Mesenchymal stem cell (in vitro differentiated cells and primary cell): ENCODE data around the gene RPS6KA2.
A peak's percentile ranks its signal among the peaks of the same experiment; 100 is the strongest.
"Not testable (repeated sequence)": the region's sequence is repeated elsewhere in the genome, so short reads cannot be mapped to it uniquely, and the experiment has no call there.

ENCODE experiments used
- DNase-seq: peaks from one replicate; pipeline ENCODE4 v3.0.0-alpha.2; 2013
- H2AFZ ChIP-seq: one replicate; pipeline ENCODE4 v1.6.1; 2013; ENCODE audit warnings: low read depth, mild to moderate bottlenecking, control low read depth, inconsistent platforms, low read length, moderate library complexity
- H2AK5ac ChIP-seq: 2 replicates; pipeline ENCODE4 v1.6.1; 2013; ENCODE audit warnings: low read length, moderate library complexity, mild to moderate bottlenecking, inconsistent platforms; ENCODE audit not compliant: severe bottlenecking
- H2BK120ac ChIP-seq: one replicate; pipeline ENCODE4 v1.6.1; 2013; ENCODE audit warnings: low read depth, mild to moderate bottlenecking, inconsistent platforms, low read length, moderate library complexity
- H2BK12ac ChIP-seq, 2 experiments: one replicate each; pipeline ENCODE4 v1.6.1; 2013; ENCODE audit warnings: inconsistent platforms in 2 of 2, low read length in 2 of 2, mild to moderate bottlenecking in 2 of 2, moderate library complexity in 2 of 2, control low read depth in 1 of 2
- H2BK15ac ChIP-seq: one replicate; pipeline ENCODE4 v1.6.1; 2013; ENCODE audit warnings: mild to moderate bottlenecking, low read depth, inconsistent platforms; ENCODE audit not compliant: poor library complexity, severe bottlenecking
- H2BK5ac ChIP-seq: 2 replicates; pipeline ENCODE4 v1.6.1; 2013; ENCODE audit warnings: low read depth, mild to moderate bottlenecking, low read length, control low read depth, inconsistent platforms; ENCODE audit not compliant: poor library complexity, severe bottlenecking
- H3K14ac ChIP-seq, 2 experiments: one replicate each; pipeline ENCODE4 v1.6.1; 2013; ENCODE audit warnings: inconsistent platforms in 2 of 2, low read length in 2 of 2, control low read depth in 1 of 2, mild to moderate bottlenecking in 1 of 2, moderate library complexity in 1 of 2
- H3K18ac ChIP-seq, 2 experiments: one replicate each; pipeline ENCODE4 v1.6.1; 2013; ENCODE audit warnings: inconsistent platforms in 2 of 2, low read length in 2 of 2, control low read depth in 1 of 2, low read depth in 1 of 2, mild to moderate bottlenecking in 1 of 2
- H3K23ac ChIP-seq, 2 experiments: one replicate each; pipeline ENCODE4 v1.6.1; 2013; ENCODE audit warnings: inconsistent platforms in 2 of 2, low read length in 2 of 2, mild to moderate bottlenecking in 2 of 2, moderate library complexity in 2 of 2, control low read depth in 1 of 2
- H3K27ac ChIP-seq: 2 replicates; pipeline ENCODE4 v1.5.1; 2013; ENCODE audit warnings: mild to moderate bottlenecking, moderate library complexity, low read length, control low read depth, inconsistent platforms; ENCODE audit not compliant: poor library complexity, severe bottlenecking
- H3K27me3 ChIP-seq, 2 experiments: 2 replicates each; pipeline versions ENCODE4 v1.6.1 to v1.7.0; 2013; ENCODE audit warnings: low read length in 2 of 2, mild to moderate bottlenecking in 2 of 2, moderate library complexity in 2 of 2, control low read depth in 1 of 2, inconsistent platforms in 1 of 2; ENCODE audit not compliant: control insufficient read depth in 1 of 2, insufficient read depth in 1 of 2
- H3K36me3 ChIP-seq, 2 experiments: 2 replicates each; pipeline versions ENCODE4 v1.6.1 to v1.7.0; 2013; ENCODE audit warnings: low read length in 2 of 2, control low read depth in 1 of 2, inconsistent platforms in 1 of 2, low read depth in 1 of 2, mild to moderate bottlenecking in 1 of 2; ENCODE audit not compliant: insufficient read depth in 2 of 2, control insufficient read depth in 1 of 2
- H3K4ac ChIP-seq, 2 experiments: one replicate each; pipeline ENCODE4 v1.6.1; 2013; ENCODE audit warnings: inconsistent platforms in 2 of 2, low read length in 2 of 2, mild to moderate bottlenecking in 2 of 2, moderate library complexity in 2 of 2, control low read depth in 1 of 2, low read depth in 1 of 2
- H3K4me1 ChIP-seq: 2 replicates; pipeline ENCODE4 v1.6.1; 2013; ENCODE audit warnings: low read depth, low read length, control low read depth; ENCODE audit not compliant: control insufficient read depth, insufficient read depth
- H3K4me2 ChIP-seq: 2 replicates; pipeline ENCODE4 v1.6.1; 2013; ENCODE audit warnings: low read length, mild to moderate bottlenecking, inconsistent platforms; ENCODE audit not compliant: poor library complexity, severe bottlenecking
- H3K4me3 ChIP-seq, 2 experiments: 2 replicates each; pipeline versions ENCODE4 v1.5.1 to v1.7.0; 2013; ENCODE audit warnings: low read length in 2 of 2, mild to moderate bottlenecking in 2 of 2, control low read depth in 1 of 2, low read depth in 1 of 2; ENCODE audit not compliant: insufficient read depth in 1 of 2
- H3K79me1 ChIP-seq: replicated peaks from 2 replicates; pipeline ENCODE4 v1.6.1; 2013; ENCODE audit warnings: mild to moderate bottlenecking, control low read depth, low read length, inconsistent platforms; ENCODE audit not compliant: poor library complexity, severe bottlenecking
- H3K9ac ChIP-seq: 2 replicates; pipeline ENCODE4 v1.7.0; 2013; ENCODE audit warnings: mild to moderate bottlenecking, low read length, moderate library complexity
- H3K9me3 ChIP-seq: 2 replicates; pipeline ENCODE4 v1.7.0; 2013; ENCODE audit warnings: mild to moderate bottlenecking, low read length; ENCODE audit not compliant: control insufficient read depth
- H4K8ac ChIP-seq: one replicate; pipeline ENCODE4 v1.6.1; 2013; ENCODE audit warnings: inconsistent platforms, mild to moderate bottlenecking, low read length, moderate library complexity
- H4K91ac ChIP-seq: one replicate; pipeline ENCODE4 v1.6.1; 2013; ENCODE audit warnings: mild to moderate bottlenecking, low read length, inconsistent platforms
- WGBS: methylation state at CpG from one replicate; pipeline ENCODE4 v1.1.7; 2013; ENCODE audit warnings: mixed read lengths; 5-methylcytosine and 5-hydroxymethylcytosine counted together

The RPS6KA2 gene

DNA sequence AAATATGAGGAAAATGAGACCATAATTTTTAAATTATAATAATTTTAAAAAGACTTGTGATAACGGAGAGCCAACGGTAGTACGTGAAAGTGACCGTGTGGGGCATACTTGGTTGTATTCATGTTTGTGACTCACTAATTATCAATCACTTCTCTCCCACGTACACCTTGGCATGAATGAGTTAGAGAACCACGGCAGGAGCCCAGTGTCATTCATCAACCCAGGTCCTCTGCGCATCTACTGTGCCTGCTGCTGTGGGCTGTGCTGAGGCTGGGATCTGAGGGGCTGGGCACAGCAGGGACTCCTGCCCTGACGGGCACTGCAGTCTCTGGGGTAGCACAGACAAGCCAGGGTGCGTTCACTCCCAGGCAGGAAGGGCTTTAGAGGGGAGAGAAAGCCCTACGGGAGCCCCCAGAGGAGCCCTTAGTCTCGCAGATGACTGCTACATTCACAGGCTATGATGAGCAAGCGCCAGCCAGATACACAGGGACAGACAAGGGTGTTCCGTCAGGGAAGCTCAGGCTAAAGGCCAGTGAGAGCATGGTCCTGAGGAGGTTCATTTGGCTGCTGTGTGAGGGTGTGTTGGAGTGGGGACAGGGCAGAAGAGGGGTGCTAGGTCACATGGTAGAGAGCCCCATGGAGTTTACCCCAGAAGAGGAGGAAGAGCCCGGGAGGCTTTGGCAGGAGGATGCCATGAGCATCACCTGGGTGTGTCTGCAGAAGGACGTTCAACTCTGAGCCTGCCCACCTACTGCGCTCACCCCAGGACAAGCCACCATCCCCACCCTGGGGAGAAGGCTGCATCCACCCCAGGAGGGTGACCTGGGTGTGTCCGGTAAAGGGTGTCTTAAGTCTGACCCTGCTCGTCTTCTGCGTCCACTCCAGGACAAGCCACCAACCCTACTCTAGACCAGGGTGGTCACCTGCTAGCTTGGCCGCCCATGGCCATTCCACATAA lies 8.2 kb upstream of the RPS6KA2 start:
- Histone ChIP-seq H2BK12ac (no peak overlapping the region), H2BK5ac (no peak overlapping the region), H3K4me3 (no peak overlapping the region), H2AK5ac (no peak overlapping the region), H3K36me3 (no peaks in the 10 kb centered on the region), H4K8ac (no peak overlapping the region), H3K27me3 (peaks cover 8 to 31% of the 10 kb centered on the region in 2 experiments), H3K18ac (no peak overlapping the region), H2BK15ac (no peak overlapping the region), H2BK120ac (no peak overlapping the region), H3K4me1 (peaks cover 6% of the 10 kb centered on the region), H3K14ac (no peak overlapping the region), H4K91ac (no peak overlapping the region), H3K9ac (no peak overlapping the region), H3K79me1 (no peaks in the 10 kb centered on the region), H3K4me2 (no peak overlapping the region), H2AFZ (no peak overlapping the region), H3K4ac (no peak overlapping the region), H3K27ac (no peak overlapping the region), H3K9me3 (no peaks in the 10 kb centered on the region), H3K23ac (no peak overlapping the region)
- DNase-seq = no peak
- WGBS = 95% methylated on average over 20 of the region's 20 CpGs

DNA sequence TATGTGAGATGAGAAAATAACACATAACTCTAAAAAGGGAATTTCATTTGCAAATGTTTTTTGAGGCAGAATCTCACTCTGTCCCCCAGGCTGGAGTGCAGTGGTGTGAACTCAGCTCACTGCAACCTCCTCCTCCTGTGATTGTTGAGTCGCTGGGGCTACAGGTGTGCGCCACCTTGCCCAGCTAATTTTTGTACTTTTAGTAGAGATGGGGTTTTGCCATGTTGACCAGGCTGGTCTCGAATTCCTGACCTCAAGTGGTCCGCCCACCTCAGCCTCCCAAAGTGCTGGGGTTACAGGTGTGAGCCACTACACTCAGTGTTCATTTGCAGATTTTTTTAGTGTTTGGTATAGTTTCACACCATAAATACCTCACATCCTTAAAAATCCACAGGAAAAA lies 7.5 kb upstream of the RPS6KA2 start:
- not testable (repeated sequence) for H3K23ac ChIP-seq, H3K4me3 ChIP-seq, H2BK15ac ChIP-seq, H3K4me2 ChIP-seq, H3K9me3 ChIP-seq, H3K4me1 ChIP-seq, H3K9ac ChIP-seq, H2BK5ac ChIP-seq, H4K91ac ChIP-seq, H3K27ac ChIP-seq, H3K18ac ChIP-seq, H2AFZ ChIP-seq, H3K36me3 ChIP-seq, H4K8ac ChIP-seq, H2BK12ac ChIP-seq, H3K14ac ChIP-seq, DNase-seq, H3K79me1 ChIP-seq, H2AK5ac ChIP-seq, H3K4ac ChIP-seq, H2BK120ac ChIP-seq
- peaks cover 7 to 38% of the 10 kb centered on the region in 2 experiments for H3K27me3 ChIP-seq
- WGBS = 100% methylated on average over 2 of the region's 4 CpGs

DNA sequence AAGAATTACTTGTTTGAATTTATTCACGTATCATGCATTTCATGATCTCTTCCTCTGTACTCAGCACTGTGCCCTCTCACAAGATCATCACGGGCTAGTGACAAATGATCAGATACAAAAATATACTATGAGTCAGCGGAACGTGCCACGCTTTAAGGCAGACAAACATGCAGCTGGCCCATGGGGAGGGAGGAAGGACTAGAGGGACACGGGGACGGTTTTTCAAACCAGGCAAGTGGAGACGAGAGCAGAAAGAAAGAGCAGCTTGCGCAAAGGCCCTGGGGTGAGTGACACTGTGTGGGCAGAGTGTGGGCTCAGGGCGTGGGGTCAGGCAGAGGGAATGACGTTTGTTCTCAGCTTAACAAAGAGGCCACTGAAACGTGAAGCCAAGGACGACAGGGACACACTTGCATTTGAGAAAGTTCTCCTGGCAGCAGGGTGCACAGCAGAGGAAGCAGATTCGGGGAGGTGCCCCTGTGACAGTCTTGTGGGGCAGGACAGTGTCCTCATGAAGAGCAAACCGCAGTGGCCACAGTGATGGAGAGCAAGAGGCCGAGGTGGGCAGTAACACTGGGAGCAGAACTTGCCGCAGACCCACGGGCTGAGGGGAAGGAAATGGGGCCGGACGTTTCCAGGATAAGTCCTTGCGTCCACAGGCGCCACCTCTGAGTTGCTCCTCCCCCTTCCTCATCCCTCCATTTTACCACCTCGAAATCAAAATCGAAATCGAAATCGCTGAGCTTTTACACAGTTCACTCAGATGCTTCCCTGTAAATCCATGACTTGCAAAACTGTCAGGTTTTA lies 6.9 kb upstream of the RPS6KA2 start:
- Histone ChIP-seq H3K4me3 (no peak overlapping the region), H3K79me1 (no peaks in the 10 kb centered on the region), H2BK5ac (no peak overlapping the region), H4K8ac (no peak overlapping the region), H3K9me3 (no peaks in the 10 kb centered on the region), H2AFZ (no peak overlapping the region), H3K4me2 (no peak overlapping the region), H3K23ac (peak overlapping the region in 1 of 2 experiments; percentile 85), H2BK120ac (no peak overlapping the region), H2AK5ac (no peak overlapping the region), H3K36me3 (no peaks in the 10 kb centered on the region), H3K4ac (no peak overlapping the region), H3K27me3 (peaks cover under 1 to 40% of the 10 kb centered on the region in 2 experiments), H3K27ac (no peak overlapping the region), H3K14ac (no peak overlapping the region), H2BK15ac (no peak overlapping the region), H4K91ac (peak overlapping the region; percentile 23), H3K9ac (no peak overlapping the region), H2BK12ac (peak overlapping the region in 1 of 2 experiments; percentile 6), H3K18ac (peak overlapping the region in 1 of 2 experiments; percentile 49), H3K4me1 (peaks cover 5% of the 10 kb centered on the region)
- peak; percentile 68 for DNase-seq
- WGBS = 83% methylated on average over 26 of the region's 26 CpGs

DNA sequence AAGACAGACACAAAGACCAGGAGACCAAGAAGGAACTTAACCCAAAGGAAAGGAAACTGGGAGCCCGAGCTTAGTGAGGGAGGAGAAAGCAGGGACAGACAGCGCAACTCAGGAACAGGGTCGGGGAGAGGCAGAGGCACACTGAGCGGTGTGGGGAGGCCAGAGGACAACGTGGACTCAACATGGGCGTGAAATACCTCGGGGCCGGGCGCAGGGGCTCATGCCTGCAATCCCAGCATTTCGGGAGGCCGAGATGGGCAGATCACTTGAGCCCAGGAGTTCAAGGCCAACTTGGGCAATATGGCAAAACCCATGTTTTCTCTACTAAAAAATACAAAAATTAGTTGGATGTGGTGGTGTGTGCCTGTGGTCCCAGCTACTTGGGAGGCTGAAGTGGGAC lies 5.7 kb upstream of the RPS6KA2 start:
- H3K18ac ChIP-seq = no peak overlapping the region
- no peak overlapping the region for H3K9ac ChIP-seq
- H4K8ac ChIP-seq = no peak overlapping the region
- no peak overlapping the region for H2BK120ac ChIP-seq
- peaks cover 0 to 33% of the 10 kb centered on the region in 2 experiments for H3K27me3 ChIP-seq
- H3K79me1 ChIP-seq = no peaks in the 10 kb centered on the region
- no peak overlapping the region for H2BK12ac ChIP-seq
- no peak overlapping the region for H3K4ac ChIP-seq
- H3K4me2 ChIP-seq = no peak overlapping the region
- no peak overlapping the region for H2BK5ac ChIP-seq
- no peak overlapping the region for H3K4me3 ChIP-seq
- no peak overlapping the region for H3K27ac ChIP-seq
- H3K4me1 ChIP-seq = peaks cover 6% of the 10 kb centered on the region
- 97% methylated on average over 9 of the region's 11 CpGs for WGBS
- no peak overlapping the region for H2BK15ac ChIP-seq
- DNase-seq = no peak
- H3K9me3 ChIP-seq = no peaks in the 10 kb centered on the region
- H3K23ac ChIP-seq = no peak overlapping the region
- H2AFZ ChIP-seq = no peak overlapping the region
- no peak overlapping the region for H3K14ac ChIP-seq
- no peak overlapping the region for H2AK5ac ChIP-seq
- no peaks in the 10 kb centered on the region for H3K36me3 ChIP-seq
- no peak overlapping the region for H4K91ac ChIP-seq
